ENCODE measurements around the gene POU4F3. TPM values are rescaled to one million over a fixed set of nuclear protein-coding genes. Genes with fewer than 3 reads are reported as not detected.

POU4F3 gene
- total RNA-seq, 4 donors from 2014 or later, result not detected

DNA sequence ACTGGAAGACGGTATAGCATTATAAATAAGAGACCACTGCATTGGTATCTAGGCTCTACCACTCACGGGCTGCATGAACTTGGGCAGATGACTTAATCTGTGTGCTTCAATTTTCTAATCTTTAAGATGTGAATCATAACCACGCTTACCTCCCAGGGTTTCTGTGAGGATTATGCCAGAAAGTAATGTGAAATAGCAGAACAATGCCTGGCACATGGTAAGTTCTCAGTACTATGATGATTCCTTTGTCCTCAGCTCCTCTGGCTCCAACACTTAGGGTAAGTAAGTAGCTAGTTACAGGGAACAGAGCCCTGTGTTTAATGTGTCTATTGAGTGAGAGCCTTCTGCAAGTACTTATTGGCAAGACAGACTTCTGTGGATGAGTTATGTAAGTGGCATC lies 31.1 kb downstream of the POU4F3 start:
- H3K4me1 ChIP-seq, result no peaks in the 10 kb centered on the region
- H3K27me3 ChIP-seq, result no peaks in the 10 kb centered on the region
- H3K36me3 ChIP-seq, result no peaks in the 10 kb centered on the region
- H3K4me3 ChIP-seq (replicated peaks in 1 of 3), result no peak overlapping the region
- no peaks in the 10 kb centered on the region for H3K9me3 ChIP-seq
- TF ChIP-seq POLR2A (IDR thresholded peaks at IDR 0.05), result no peak
- TF ChIP-seq, protein P1, sequence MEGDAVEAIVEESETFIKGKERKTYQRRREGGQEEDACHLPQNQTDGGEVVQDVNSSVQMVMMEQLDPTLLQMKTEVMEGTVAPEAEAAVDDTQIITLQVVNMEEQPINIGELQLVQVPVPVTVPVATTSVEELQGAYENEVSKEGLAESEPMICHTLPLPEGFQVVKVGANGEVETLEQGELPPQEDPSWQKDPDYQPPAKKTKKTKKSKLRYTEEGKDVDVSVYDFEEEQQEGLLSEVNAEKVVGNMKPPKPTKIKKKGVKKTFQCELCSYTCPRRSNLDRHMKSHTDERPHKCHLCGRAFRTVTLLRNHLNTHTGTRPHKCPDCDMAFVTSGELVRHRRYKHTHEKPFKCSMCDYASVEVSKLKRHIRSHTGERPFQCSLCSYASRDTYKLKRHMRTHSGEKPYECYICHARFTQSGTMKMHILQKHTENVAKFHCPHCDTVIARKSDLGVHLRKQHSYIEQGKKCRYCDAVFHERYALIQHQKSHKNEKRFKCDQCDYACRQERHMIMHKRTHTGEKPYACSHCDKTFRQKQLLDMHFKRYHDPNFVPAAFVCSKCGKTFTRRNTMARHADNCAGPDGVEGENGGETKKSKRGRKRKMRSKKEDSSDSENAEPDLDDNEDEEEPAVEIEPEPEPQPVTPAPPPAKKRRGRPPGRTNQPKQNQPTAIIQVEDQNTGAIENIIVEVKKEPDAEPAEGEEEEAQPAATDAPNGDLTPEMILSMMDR (IDR thresholded peaks at IDR 0.05), result no peak
- WGBS, 2 donors, result 87 to 88% methylated on average over 3 of the region's 3 CpGs
- no peak overlapping the region for H3K27ac ChIP-seq
- no peak for DNase-seq
- intact Hi-C loops (cut with DNase I), result no loop called here

DNA sequence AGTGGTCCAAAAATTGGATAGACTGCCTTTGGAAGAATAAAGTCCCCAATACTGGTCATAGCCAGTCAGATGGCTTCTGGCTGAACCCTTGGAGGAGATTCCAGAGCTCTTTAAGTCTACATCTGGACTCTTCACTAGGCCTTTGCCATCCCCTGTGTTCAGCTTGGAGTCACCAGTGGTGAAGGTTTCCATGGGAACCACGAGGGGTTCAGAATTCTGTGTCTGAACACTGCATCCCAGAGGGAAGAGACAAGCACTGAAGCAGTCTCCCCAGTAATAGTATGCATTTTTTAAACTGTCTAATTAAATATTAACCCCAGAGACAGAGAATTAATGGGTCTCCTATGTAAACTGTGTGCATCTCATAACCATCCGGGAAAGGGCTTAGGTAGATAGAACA lies 38.2 kb downstream of the POU4F3 start:
- Histone ChIP-seq H3K36me3 (no peaks in the 10 kb centered on the region), H3K27ac (no peak overlapping the region), H3K27me3 (no peaks in the 10 kb centered on the region), H3K4me3 (replicated peaks in 1 of 3) (no peak overlapping the region), H3K9me3 (no peaks in the 10 kb centered on the region), H3K4me1 (no peaks in the 10 kb centered on the region)
- TF ChIP-seq, protein P1 (IDR thresholded peaks at IDR 0.05), result no peak
- WGBS, 2 donors, result 73 to 90% methylated on average over 2 of the region's 2 CpGs
- intact Hi-C loops (cut with DNase I), result no loop called here
- no peak for DNase-seq

DNA sequence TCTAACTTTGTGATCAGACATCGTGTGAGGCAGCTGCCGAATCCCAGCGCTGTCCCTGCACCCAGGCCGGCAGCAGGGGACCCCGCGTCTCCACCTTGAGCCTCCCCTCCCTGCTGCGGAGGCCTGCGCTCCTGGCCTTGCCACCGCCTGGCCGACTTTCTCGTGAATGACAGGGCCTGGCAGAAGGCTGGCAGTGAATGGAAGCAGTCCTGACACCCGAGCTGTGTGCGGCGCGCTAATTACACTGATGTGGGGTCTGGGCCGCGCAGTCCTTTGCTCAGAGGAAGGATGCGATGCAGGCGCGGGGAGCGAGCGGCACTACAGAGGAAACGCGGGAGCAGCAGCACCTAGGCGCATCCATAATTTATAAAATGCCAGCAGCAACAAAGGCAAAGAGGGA lies 40.3 kb downstream of the POU4F3 start:
- no peaks in the 10 kb centered on the region for H3K9me3 ChIP-seq
- TF ChIP-seq POLR2A (IDR thresholded peaks at IDR 0.05), result no peak
- TF ChIP-seq, protein P1 (IDR thresholded peaks at IDR 0.05), result no peak
- H3K27ac ChIP-seq, result no peak overlapping the region
- WGBS, 2 donors, result 20 to 23% methylated on average over 24 to 25 of the region's 25 CpGs
- no peaks in the 10 kb centered on the region for H3K27me3 ChIP-seq
- no peak for DNase-seq
- intact Hi-C loops (cut with DNase I), result no loop called here
- H3K36me3 ChIP-seq, result no peaks in the 10 kb centered on the region
- H3K4me3 ChIP-seq (replicated peaks in 1 of 3), result no peak overlapping the region
- H3K4me1 ChIP-seq, result no peaks in the 10 kb centered on the region

DNA sequence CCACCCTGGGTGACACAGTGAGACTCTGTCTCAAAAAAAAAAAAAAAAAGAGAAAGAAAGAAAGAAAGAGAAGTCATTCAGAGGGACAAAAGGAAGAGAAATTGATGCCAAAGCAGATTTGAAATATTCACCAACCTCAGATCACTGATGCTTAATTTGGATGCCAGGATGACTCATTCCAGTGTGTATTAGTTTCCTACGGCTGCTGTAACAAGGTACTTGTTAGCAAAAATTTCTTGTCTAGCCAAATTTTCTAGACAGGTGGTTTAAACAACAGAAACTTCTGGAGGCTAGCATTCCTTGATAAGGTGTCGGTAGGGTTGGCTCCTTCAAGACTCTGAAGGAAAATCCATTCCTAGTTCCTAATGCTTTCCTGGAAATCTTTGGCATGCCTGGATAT lies 42.1 kb downstream of the POU4F3 start:
- Histone ChIP-seq H3K27ac (no peak overlapping the region), H3K4me3 (replicated peaks in 1 of 3) (no peak overlapping the region), H3K27me3 (no peaks in the 10 kb centered on the region), H3K9me3 (no peaks in the 10 kb centered on the region), H3K4me1 (no peaks in the 10 kb centered on the region), H3K36me3 (no peaks in the 10 kb centered on the region)
- no peak for DNase-seq
- WGBS, 2 donors, result 91 to 95% methylated on average over 2 of the region's 2 CpGs
- TF ChIP-seq POLR2A (IDR thresholded peaks at IDR 0.05), result no peak
- TF ChIP-seq, protein P1 (IDR thresholded peaks at IDR 0.05), result no peak
- intact Hi-C loops (cut with DNase I), result no loop called here

DNA sequence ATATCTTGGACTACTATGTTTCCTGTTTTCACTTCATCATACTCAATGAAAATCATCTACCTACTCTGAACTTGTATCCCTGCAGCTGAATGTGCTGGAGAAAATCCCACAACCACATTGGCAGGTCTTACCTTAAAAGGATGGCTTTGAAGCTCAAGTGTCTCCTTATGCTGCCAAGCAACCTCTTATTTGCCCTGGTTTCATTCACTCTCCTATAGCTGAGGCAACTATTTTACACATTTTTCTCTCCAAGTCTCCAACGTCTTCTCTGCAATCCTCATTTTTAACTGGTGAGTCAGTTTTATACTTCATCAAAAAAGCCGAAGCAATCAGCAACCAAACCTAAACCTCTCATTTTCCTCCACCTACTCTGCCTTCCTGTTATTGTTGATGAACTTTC lies 49.7 kb downstream of the POU4F3 start:
- Histone ChIP-seq H3K4me1 (no peaks in the 10 kb centered on the region), H3K27me3 (no peaks in the 10 kb centered on the region), H3K36me3 (no peaks in the 10 kb centered on the region), H3K27ac (no peak overlapping the region), H3K9me3 (no peaks in the 10 kb centered on the region), H3K4me3 (replicated peaks in 1 of 3) (no peak overlapping the region)
- 37 to 42% methylated on average over 2 of the region's 2 CpGs for WGBS, 2 donors
- no peak for DNase-seq
- intact Hi-C loops (cut with DNase I), result no loop called here
- TF ChIP-seq, protein P1 (IDR thresholded peaks at IDR 0.05), result no peak
- TF ChIP-seq POLR2A (IDR thresholded peaks at IDR 0.05), result no peak
